NCI-H2029 treated with DMSO at 0.1 percent for 48 hours (cell line): ENCODE data around the gene TFEB.

Experiments
- DNase-seq: peaks from one replicate; lab custom pipeline; 2025; lab: John Stamatoyannopoulos, UW

The TFEB gene

DNA sequence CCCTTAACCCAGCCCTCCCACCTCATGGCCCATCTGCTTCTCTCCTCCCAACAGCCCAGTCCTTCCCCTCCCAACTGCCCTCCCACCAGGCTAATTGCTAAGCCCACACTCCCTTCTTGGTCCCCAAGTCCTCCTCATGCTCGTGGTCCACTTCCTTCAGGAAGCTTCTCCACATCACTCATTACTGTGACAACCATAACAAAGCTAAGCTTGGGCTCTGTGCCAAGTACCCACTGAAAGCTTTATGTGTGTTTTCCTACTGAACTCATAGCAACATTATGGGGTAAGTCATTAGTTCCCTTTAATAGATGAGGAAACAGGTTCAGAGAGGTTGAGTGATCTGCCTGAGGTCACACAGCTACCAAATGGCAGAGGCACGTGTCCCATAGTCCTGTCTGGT, 28.1 kb upstream of the TFEB start:
- DNase-seq, result no peak

DNA sequence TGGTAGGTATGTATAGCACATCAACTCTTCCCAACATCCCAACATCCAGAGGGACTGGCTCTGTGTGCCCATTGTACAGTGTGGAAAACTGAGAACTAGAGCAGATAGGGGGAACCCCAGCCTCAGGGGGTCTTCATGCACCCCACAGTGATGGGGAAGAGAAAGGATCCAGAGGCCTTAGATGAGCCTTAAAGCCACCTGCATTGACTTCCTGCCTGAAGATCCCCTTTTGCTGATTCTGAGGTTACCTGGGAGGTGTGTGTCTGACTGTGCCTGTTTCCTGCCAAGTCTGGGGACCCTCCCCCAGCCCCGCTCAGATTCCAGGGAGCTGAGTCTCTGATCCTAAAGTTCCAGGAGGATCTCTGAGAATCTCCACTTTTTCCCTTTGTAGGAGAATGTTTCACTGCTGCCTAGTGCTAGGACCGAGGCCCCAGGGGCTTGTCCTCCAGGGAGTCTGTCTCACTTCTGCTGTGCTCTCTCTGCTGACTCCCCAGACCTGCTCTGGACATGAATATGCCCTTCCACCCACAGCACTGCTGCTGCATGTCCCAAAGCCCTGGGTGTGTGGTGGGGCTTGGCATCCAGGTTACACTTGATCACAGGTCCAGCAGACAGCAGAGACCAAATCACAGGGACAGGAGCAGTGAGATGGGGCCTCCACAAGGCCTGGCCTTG, 24.6 kb upstream of the TFEB start:
- no peak for DNase-seq

DNA sequence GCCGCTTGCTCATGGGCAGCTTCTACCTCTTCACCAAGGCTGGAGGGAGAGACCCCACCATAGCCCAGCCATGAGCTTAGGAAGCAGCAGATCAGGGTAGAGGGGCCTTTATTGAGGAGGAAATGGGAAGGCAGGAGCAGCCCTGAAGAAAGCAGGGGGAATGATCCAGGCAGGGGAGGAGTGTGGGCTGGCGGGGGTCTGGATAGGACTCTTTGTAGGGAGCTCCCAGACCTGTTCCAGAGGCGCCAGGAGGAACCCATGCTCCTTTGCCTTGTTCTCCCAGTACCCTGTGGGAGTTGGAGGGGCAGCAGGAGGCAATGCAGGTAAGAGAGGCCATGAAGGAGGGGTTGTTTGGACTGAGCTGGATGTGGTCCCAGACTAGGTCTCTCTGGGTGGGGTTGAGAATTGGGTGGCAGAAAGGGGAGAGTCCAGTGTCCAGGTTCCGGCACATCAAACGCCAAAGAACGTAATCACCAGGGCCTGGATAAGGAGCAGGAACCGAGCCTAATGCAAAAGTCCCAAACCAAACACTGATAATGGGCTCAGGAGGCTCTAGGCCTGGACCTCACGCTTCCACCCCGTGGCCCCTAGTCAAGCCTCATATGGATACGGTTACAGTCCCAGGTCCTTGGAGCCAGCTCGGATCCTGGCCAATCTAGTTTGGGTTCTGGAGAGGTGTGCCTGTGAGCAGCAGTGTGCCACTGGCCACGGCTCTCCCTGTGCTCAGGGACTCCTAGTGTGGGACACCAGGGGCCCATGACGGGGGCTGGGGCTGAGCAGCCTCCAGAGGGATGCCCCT, 23.9 kb upstream of the TFEB start:
- no peak for DNase-seq

DNA sequence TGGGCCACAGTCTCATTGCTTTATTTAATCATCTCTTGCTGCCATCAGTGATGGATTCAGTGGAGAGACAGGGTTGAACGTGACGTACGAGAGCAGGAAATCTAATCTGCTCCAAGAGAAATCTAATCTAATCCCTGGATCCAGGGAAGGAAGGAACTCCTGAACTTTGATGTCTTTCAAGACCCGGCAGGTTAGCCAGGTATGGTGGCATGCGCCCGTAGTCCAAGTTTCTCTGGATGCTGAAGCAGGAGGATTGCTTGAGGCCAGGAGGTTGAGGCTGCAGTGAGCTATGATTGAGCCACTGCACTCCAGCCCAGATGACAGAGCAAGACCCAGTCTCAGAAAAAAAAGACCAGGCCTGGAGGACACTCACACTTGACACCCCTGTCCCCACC, 23.2 kb upstream of the TFEB start:
- no peak for DNase-seq

DNA sequence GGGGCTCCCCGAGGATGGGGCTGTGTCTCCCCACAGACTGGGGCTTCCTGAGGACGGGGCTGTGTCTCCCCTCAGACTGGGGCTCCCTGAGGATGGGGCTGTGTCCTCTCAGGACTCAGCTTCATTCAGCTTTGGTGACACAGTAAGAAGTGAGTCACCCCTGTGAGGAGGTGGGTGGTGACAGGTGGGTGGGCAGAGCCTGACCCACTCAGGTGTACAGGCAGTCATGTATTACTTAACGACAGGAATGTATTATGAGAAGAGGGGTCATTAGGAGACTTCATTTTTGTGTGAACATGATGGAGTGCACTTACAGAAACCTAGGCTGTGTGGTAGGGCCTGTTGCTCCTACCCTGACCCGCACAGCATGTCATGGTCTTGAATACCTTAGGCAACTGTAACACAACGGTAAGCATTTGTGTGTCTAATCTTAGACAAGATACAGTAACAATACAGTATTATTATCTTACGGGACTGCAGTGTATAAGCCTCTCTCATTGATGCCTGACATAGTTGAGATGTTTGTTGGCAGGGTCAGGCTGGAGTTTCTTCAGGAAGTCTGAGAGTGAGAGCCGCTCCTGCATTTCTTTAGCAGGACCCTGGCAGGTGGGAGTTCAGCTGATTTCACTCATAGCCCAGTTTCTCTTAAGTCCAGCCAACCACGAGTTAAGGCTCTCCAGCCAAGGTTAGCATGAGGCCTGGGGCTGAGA, 22.7 kb upstream of the TFEB start:
- DNase-seq, result no peak

DNA sequence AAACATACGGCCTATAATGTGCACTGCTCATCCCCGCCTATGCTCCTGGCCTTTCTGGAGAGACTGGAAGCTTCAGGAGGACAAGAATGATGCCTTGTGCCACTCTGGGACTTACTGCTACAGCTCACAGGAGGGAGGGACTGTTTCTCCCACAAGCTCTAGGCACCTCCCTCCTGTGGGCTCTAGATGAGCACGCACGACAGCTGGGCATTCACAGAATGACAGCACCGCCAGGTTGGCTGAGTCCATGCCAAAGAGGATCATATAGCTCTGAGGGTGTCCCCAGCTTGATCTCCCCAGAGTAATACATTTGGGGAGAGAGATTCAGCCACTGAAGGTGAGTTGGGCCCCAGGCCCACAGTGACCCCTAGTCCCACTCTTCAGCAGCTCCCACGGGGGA, 21.9 kb upstream of the TFEB start:
- DNase-seq, result no peak

DNA sequence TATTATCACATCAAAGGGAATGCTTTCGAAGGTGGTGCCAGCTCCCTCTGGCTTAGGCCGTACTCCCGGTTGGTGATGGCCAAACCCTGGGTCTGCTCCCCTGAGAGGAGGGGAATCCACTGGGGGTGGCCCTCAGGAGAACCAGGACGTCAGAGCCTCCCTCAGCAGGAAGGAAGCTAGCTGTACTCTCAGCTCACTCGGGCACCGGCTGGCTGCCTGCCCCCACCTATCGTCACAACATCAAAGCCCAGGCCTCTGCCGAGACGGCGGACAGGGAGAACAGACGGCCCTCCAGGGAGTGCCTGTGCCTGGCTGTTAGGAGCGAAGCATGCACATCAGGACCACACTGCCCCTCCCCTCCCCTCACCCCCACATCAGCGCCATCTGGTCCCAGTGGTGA, 20.9 kb upstream of the TFEB start:
- DNase-seq, result no peak

DNA sequence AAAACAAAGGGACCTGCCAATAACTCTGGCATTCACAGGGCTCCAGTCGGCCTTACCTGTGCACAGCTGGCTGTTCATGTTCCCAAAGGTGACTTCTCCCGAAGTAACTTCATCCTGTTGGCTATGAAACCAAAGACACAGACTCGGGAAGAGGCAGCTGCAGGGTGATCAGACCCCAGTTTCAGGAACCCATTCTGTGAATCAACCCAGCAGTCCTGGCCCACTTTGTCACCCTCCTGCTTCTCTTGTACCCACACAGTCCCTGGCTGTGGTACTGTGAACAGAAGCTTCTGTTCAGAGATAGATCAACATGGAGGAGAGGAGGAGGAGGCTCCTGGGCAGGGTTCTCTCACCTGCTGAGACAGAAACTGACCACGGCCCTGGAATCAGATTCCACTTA, 20.5 kb upstream of the TFEB start:
- DNase-seq, result no peak

DNA sequence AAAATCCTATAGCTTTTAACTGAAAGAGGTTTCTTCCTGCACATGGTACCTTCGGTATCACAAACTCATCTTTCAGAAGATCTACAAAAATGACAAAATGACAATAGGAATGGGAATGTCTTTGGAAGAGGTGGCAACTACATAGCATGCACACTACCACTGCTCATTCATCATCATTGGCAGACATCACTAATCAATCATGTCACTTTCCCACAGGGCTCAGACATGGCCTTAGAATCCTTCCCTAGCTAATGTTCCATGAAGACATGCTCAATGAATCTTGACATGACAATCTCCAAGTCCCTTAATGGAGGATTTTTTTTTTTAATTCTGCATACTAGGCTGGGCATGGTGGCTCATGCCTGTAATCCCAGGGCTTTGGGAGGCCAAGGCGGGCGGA, 15.0 kb upstream of the TFEB start:
- no peak for DNase-seq

DNA sequence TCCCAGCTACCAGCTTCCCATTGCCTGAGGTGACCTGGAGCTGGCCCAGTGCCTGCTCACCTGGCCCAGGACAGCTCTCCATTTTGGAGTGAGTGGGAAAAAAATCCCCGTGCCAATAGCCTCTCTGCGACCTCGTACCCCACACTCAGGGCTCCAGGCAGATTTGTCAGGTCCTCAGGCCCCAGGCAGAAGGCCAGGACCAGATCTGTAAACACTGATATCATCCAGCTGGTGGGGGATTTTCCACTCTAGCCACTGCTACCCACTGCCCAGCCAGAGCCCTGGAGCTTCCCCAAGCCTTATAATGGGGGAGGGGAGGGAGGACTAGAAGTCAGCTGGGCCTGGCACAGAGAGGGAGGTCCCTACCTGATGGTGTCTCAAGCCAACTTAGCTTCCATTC, 13.1 kb upstream of the TFEB start:
- no peak for DNase-seq

DNA sequence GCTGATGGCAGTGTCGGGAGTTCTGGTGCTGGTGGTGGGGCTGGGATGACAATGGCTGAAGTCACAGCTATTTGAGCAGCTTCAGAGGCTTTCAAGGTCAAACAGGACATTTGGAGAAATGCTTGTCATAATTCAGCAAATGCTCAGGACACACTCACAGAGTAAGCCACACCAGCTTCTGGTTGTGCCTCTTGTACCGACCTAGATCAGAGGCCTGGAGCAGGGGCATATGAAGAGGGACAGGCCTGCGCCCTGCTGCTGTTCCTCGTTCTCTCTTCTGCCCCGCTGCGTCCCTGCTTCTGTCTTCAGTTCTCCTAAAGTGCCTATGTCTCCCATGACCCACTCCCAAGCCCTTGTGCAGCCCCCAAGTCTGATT, 12.7 kb upstream of the TFEB start:
- no peak for DNase-seq

DNA sequence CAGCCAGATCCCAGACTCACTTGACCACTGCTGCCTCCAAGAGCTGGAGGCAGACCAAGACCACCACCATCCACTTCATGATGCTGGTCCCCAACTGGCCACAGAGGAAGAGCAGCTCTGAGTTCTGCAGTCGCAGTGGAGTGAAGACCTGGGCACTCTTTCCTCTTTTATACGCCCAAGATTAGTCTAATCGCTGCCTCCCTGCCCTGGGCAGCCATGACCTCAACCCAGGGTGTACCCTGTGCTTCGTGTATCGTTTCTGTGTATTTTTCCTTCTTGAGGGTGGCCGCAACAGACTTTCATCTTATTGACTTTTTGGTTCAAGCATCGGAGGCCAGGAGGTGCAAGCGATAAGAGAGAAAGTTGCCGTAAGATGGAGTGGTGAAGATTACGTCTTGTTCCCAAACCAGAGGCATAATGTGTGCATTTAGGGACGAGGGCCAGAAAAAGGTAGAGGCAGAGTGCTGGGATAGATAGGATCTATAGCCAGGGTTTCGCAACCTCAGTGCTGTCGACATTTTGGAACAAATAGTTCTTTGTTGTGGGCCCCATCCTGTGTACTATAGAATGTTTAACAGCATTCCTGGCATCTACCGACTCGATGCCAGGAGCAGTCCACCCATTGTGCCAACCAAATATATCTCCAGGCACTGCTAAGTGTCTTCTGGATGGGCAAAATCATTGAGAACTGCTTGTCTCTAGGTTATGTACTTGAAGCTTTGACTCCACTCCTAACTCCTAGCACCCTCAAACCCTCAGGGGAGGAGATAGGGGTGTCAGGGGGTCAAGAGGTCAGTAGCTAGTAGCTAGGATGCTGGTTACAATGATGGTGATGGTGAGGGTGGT, 12.1 kb upstream of the TFEB start, which contains the start of gene PGC:
Gene PGC (minus strand): TSS at position 142 of the 846 bp plus-strand sequence. CDS start 63 bp downstream, at position 79.
- no peak for DNase-seq

DNA sequence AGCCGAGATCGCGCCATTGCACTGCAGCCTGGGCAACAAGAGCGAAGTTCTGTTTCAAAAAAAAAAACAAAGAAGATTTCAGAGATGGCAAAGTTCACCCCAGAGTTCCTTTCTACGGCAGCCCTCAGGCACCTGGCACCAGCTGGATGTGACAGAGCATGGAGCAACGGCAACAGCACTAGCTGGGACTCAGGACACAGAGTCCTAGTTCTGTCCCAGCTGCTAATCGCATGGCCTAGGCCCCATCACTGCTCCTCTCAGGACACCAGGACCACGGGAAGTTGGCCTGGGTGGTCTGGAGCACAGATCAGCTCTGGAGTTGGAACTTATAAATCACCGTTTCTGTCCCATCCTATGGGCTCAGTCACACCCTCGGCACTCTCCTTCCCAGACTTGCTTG, 10.7 kb upstream of the TFEB start:
- DNase-seq, result no peak

DNA sequence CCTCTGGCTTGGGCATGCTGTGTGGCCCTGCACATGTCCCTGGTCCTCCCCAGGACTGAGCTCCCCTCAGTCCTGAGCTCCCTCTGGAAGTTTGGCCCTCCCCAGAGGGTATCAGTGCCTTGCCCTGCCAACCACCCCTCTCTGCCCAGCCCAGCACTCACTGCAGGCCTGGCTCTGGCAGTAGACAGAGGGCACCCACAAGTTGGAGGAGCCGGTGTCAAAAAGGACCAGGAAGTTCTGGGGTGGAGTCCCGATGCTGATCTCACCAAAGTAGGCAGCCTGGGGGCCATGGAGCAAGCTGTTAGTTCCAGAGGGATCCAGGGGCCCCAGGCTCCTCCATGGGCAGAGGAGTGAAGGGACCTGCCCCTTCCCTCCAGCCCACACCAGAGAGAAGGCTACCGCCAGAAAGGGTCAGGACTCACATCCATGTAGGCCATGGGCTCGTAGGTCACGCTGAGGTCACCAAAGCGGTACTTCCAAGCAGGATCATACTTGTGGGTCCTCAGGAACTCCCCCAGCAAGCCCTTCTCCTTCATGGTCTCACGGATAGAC, 8.9 kb upstream of the TFEB start:
- no peak for DNase-seq

DNA sequence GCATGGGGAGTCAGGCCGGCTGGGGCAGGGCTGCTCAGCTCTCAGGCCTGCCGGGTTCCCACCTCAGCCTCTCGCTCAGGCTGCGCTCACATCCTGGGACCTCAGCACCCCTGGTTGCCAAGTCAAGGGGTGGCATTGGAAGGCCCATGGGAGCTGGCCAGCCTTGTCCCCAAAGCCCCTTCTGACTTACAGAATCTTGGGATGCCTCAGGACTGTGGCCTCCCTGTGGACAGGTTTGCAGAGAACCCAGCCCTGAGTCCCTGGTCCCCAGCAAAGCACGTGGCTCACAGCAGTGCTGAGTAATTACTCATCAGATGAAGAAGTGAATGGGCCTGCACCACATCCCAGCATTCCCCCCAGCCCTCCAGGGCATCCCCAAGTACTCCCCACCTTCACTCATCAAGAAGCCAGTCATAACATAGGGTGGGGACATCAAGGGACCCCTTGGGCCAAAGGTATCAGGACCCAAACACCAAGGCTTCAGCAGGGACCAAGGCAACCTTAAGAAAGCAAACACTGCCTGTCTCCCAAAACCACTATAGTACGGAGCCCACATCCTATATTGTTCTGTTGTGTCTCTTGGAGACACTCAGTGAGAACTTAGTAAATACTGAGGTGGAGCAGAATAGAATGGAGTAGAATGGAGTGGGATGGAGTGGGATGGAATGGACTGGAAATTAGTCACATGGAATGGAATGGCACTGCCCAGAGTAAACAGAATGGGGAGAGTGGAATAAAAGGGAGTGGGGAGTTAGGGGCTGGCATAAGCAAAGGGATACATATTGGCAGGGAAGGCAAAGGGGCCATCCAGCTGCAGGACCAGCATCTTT, 8.2 kb upstream of the TFEB start:
- DNase-seq, result no peak

DNA sequence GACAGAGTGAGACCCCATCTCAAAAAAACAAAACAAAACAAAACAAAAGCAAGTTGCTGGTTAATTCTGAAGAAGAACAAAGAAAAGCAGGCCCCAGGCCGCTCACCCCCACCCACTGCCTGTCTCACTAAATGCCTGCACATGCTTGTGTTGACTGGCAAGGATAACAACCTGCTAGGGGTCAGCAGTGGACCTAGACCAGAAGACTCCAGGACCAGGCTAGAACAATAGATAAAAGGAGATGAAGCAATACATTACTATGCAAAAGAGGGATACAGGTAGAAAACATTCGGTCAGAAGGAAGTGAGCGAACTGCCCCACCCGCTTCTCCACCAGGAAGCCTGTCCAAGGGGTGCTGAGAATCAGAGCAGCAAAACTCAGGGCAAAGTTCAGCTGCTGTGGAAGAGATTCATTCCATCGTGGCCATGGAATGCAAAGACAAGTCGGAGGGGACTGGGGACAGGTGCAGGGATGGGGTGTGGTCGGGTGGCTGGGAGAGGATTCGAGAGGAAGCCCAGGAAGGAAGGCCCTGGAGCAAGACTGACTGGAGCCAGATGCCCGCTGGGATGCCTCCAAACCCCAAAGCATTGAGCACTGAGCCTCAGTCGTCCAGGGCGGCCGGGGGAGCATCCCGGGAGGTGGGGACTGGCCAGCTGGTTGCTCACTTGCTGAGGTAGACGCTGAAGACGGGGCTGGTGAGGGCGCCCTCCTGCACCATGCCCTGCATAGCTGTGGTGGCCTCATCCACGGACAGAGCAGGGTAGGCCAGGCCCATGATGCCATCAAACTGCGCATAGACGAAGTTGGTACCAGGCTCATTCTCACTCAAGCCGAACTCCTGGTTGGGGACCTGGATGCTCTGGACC, 6.5 kb upstream of the TFEB start:
- DNase-seq, result no peak

DNA sequence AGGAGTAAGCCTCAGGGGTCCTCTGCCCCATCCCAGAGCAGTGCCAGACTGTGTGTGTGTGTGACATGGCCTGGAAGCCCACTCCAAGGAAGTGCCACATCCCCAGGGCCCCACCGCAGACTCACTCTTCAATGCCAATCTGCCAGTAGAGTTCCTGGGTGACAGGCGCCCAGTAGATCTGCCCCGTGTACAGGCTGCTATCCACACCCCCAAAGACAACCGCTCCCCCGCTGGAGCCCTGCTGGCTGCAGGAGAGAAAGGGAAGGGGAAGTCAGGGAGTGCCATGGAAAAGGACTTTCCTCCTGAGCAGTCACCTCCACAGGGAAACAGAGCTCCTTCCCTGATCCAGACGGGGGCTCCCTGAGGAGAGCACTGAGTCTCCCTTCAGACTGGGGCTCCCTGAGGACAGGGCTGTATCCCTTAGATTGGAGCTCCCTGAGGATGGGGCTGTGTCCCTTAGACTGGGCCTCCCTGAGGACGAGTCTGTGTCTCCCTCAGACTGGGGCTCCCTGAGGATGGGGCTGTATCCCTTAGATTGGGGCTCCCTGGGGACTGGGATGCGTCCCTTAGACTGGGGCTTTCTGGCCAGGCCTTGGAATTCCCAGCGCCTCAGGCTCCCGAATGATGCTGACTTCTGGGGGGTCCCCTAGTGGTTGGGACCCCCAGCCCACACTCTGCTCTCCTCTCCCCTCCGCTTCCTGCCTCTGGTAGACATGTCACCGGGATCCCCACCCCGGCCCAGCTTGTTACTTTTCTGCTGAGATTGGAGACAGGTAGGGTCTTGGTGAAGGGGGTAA, 5.2 kb upstream of the TFEB start:
- no peak for DNase-seq

DNA sequence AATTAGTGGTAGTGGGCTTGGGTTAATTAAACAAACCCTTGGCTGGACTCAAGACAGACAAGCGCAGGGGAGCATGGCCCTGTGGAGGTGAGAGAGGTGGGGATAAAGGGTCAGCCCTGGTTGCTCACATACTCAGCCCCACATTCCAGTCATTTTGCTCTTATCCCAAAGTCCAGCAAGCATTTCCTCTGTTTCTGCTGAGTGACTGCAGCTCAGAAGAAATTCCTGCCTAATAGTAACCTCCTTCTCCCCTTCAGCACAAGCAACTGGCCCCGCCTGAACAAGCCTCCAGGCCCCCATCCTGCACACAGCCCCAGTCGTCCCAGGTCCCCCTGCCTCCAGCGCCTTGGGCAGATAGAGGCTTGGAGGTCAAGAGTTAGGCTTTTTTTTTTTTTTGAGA, 3.6 kb upstream of the TFEB start:
- no peak for DNase-seq

DNA sequence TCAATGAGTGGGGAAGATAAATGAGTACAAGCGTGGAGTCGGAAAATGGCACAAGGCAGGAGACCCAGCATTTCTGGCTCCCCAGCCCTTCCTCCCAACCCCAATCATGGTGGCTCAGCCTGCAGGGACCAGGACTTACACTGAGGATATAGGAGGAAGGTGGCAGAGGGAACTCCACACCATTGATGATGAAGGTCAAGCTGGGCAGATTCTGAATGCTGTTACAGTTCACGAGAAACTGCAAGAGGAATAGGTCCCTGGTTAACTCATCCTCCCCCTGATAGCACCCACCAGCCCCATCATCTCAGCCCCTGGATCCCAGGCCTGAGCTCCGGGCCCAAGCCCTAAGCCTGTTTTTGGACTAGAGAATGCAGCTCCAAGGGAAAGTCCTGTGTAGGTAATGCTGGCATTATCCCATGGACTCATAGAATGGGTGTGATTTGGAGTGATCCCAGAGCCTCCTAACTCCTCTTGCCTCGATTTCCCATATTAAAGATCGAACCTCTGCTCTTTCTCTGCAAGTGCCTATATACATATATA, 2.3 kb upstream of the TFEB start:
- no peak for DNase-seq
